ENCODE data around the gene PYCR2.
"Not testable (repeated sequence)": the region's sequence is repeated elsewhere in the genome, so short reads cannot be mapped to it uniquely, and the experiment has no call there.

The PYCR2 gene

DNA sequence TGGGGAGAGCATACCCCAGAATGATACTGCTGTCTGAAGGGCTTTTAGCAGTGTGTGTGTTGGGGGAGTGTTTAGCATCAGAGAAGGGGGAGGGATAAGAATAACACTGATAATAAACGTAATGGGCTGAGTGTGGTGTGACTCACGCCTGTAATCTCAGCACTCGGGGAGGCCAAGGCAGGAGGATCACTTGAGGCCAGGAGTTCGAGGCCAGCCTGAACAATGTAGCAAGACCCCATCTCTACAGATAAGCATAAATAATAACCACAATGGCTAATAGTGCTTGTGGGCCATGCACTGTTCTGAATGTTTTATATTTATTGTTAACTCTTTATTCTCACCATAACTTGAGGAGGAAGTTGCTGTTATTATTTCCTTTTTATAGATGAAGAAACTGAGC, 19.5 kb upstream of the PYCR2 start:
- FAIRE-seq: no peak

DNA sequence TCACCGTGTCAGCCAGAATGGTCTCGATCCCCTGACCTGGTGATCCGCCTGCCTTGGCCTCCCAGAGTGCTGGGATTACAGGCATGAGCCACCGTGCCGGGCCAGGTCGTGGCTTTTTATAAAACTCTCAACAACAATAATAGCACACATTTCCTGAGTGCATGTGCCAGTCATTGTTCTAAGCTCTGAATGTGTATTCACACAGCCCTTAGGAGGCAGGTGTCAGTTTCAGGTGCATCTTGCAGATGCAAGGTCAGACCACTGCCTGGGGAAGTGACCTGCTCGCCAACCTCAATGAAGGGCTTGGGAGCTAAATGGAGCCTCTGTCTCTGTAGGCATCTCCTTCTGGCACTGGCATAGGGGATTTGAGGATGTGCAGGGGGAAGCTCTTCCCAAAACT, 18.5 kb upstream of the PYCR2 start:
- no peak for DNase-seq (ENCODE audit: insufficient read length, low spot score)
- no peak for FAIRE-seq

More for the DNA sequence above, 19.5 kb upstream of the PYCR2 start:
- no peak for DNase-seq (ENCODE audit: insufficient read length, low spot score)

DNA sequence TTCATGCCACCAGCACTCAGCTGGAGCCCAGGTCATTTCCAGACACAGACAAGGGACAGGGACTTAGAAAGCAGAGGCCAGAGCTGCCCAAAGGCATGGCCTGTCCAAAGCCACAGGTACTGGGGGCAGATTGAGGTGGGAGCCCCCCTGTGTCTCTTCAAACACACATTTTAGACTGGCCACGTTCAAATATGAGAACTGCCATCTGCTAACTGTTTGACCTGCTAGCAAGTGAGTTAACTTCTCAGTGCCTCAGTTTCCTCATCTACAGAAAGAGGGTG, 17.8 kb upstream of the PYCR2 start:
- no peak for DNase-seq (ENCODE audit: insufficient read length, low spot score)
- no peak for FAIRE-seq

DNA sequence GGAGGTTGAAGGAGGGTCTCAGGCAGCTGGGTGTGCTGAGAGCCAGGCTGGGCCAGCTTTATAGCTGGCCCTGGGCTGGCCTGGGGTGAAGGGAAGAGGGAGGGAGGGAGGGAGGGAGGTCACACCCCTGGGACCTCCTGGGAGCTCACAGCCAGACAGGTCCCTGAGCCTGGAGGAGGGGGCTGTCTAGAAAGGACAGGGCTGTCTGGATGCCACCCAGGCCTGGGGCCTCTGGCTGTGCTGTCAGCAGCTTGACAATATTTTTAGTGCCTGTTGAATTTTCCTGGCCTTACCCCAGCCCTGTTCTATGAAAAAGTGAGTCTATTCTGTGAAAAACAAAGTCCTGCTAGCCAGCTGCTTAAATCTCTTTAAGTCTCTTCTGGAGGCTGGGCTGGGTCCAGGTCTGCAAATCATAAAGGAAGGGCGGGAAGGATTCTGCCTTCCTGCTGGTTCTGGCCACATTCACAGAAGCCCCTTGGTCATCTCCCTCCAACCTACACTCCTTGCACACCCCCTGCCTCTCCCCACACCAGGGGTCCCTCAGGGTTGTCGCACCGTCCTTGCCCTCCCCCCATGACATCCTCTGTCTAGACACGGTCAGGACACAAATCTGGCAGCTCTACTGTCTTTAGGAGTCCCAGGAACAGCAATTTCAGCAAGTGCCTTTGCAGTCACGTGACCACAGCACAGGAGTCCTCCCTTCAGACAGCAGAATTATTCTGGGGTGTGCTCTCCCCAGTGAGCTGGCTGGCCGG, 17.3 kb upstream of the PYCR2 start, which contains the start of gene LEFTY2:
TSS of gene LEFTY2 (minus strand) at position 34 of the 755 bp plus-strand sequence. CDS start 80 bp downstream, outside the sequence.
- FAIRE-seq: no peak

DNA sequence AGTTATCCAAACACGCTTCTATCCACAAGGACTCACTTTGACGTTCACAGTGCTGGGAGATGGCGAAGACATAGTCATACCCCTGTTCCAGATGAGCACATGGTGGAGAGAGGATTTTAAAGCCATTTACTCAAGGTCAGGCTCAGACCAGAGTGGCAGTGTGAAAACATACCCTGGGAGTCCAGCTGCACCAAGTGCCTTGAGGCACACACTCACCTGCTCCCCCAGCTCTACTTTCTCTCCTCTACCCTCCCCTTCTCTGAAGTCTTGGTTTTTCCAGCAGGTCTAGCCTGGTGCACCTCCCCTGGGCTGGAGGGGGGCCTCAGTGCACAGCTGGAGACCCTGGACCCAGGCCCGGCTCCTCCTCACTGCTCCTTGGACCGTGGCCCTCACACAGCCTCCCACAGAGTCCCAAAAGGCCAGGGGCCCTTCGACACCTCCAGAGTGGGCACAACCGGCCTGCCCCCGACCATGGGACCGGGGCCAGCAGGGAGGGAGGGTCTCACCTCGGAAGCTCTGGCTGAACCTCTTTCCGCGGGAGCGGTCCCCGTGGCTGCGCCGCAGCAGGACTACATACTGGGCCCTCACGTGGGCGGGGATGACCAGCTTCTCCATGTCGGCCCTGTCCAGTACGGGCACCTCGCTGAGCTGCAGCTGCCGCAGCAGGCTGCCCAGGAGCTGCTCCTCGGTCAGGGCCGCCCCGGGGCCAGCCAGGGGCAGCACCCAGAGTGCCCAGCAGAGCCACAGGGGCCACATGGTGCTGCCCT, 16.5 kb upstream of the PYCR2 start:
- DNase-seq (ENCODE audit: insufficient read length, low spot score): no peak
- FAIRE-seq: no peak

More for the DNA sequence above, 17.3 kb upstream of the PYCR2 start, which contains the start of gene LEFTY2:
- DNase-seq (ENCODE audit: insufficient read length, low spot score): no peak

DNA sequence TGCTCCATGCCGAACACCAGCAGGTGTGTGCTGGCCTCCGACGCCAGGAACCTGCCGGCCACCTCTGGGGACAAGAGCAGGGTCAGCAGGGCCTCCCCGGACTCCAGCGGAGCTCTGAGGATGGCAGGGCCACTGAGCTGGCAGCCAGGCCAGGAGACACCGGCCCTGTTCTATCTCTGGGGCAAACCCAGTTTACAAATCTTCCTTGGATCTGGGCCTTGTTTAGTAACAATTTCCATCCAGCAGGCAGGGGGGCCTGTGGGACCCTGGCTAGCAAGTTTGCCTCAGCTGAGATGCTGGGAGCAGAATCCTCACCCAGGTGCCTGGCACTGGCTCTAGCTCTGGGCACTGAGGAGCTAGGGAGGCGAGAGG, 15.9 kb upstream of the PYCR2 start:
- FAIRE-seq; DNase-seq (ENCODE audit: insufficient read length, low spot score): not testable (repeated sequence)

DNA sequence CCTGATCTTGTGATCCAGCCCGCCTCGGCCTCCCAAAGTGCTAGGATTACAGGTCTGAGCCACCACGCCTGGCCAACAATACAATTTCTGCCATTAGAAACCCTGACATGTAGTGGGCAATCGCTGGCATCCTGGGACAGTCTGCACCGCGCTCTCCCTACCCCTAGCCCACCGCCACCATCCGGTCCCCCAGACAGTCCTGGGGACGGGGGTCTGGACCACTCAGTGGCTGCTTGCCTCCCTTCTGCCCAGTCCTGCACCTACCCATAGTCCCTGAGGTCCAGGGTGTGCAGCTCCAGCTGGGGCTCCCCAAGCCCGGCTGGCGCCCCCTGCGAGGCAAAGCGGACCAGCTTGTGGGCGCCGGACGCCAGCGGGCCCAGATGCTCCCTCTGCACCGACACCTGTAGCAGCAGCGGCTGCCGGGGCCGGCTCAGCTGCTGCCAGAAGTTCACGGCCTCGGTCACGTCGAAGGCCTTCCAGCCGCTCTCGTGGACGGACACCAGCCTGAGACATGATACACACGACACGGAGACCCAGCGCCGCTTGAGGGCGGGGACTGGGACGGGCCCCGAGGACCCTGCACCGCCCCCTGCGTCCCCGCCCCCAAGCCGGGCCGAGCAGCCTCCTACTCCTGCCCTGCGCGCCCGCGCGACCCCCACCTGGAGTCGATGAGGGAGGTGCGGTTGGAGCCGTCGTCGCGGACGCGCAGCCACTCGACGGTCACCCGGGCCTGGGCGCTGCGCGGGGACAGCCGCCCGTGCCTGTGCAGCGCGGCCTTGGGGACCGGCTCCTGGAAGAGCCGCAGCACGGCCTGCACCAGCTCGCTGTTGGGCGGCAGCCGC, 15.3 kb upstream of the PYCR2 start:
- not testable (repeated sequence) for FAIRE-seq; DNase-seq (ENCODE audit: insufficient read length, low spot score)

DNA sequence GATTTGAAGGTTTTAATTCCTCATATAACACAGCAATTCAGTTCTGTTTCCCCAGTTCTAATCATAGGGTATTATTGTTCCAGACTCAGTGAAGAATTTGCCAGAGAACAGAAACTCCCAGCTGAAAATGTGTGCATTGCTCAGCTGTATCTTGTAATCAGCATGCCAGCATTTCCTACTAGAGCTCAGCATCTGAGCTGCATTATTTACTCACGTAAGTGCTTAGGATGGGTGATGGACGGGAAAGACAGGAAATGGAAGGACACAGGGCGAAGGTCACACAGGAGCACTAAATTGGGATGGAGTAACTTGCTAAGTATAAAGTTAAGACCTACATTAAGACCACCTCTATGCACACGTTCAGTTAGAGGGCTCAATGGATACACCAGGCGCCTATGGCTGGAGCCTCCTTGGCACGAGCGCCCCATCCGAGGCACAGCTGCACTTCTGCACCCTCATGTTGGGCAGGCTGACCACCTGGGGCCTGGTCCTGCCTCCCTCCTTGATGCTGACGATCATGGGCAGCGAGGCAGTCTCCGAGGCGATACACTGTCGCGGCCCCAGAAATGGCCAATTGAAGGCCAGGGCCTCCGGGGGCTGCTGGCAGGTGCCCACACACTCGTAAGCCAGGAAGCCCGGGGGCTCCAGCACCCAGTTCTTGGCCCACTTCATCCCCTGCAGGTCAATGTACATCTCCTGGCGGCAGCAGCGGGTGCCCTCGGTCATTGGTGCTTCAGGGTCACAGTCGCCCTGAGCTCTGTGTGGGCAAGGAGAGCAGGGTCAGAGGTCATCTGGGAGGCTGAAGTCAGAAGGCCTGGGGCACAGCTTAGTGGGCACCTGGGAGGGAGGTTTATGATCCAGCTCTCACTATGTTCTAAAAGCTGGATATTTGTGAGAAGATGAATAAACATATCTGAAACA, 13.3 kb upstream of the PYCR2 start:
- FAIRE-seq: no peak
- DNase-seq (ENCODE audit: insufficient read length, low spot score): no peak

DNA sequence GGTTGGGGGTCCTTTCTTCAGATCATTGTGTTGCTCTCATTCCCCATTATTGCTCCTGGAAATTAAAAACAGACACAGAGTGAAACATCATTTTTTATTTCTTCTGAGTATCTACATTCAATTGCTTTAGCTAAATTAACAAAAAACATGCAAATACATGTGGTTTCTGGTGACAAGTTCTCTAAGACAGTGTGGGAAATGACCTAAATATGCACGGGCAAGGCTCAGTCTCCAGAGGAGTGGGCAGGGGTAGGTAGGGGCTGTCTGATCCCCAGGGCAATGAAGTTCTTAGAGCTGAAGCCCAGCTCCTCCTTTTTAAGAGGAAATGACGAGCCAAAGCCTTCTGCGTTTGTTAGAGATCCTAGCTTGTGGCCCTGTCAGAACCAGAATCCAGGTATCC, 12.5 kb upstream of the PYCR2 start:
- DNase-seq (ENCODE audit: insufficient read length, low spot score) (no peak), FAIRE-seq (no peak)

DNA sequence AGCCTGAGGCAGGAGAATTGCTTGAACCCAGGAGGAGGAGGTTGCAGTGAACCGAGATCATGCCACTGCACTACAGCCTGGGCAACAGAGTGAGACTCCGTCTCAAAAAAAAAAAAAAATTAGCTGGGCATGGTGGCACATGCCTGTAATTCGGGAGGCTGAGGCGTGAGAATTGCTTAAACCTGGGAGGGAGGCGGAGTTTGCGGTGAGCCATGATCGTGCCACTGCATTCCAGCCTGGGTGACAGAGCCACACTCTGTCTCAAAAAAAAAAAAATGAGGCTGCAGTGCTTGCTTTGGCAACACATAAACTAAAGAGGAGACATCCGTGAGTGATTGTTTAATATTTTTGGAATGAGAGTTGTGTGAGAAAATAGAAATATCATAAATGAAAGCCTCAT, 12.0 kb upstream of the PYCR2 start:
- DNase-seq (ENCODE audit: insufficient read length, low spot score); FAIRE-seq: not testable (repeated sequence)

DNA sequence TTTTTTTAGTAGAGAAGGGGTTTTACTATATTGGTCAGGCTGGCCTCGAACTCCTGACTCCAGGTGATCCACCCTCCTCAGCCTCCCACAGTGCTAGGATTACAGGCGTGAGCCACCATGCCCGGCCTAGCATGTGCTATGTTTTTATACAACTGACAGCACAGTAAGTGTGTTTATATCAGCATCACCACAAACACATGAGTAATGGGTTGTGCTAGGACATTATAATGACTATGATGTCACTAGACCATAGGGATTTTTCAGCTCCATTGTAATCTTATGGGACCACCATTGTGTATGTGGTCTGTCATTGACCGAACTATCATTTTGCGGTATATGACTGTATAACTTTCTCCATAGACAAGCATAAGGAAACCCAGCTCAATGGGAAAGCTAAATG, 10.7 kb upstream of the PYCR2 start:
- DNase-seq (ENCODE audit: insufficient read length, low spot score): no peak
- no peak for FAIRE-seq

DNA sequence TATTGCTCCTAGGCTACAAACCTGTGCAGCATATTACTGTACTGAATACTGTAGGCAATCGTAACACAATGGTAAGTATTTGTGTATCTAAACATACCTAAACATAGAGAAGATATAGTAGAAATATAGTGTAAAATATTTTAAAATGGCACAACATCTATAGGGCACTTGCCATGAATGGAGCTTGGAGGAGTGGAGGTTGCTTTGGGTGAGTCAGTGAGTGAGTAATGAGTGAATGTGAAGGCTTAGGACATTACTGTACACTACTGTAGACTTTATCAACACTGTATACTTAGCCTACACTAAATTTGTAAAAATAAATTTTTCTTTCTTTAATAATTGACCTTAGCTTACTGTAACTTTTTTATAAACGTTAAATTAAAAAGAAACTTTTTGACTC, 9.0 kb upstream of the PYCR2 start:
- FAIRE-seq (no peak), DNase-seq (ENCODE audit: insufficient read length, low spot score) (no peak)

DNA sequence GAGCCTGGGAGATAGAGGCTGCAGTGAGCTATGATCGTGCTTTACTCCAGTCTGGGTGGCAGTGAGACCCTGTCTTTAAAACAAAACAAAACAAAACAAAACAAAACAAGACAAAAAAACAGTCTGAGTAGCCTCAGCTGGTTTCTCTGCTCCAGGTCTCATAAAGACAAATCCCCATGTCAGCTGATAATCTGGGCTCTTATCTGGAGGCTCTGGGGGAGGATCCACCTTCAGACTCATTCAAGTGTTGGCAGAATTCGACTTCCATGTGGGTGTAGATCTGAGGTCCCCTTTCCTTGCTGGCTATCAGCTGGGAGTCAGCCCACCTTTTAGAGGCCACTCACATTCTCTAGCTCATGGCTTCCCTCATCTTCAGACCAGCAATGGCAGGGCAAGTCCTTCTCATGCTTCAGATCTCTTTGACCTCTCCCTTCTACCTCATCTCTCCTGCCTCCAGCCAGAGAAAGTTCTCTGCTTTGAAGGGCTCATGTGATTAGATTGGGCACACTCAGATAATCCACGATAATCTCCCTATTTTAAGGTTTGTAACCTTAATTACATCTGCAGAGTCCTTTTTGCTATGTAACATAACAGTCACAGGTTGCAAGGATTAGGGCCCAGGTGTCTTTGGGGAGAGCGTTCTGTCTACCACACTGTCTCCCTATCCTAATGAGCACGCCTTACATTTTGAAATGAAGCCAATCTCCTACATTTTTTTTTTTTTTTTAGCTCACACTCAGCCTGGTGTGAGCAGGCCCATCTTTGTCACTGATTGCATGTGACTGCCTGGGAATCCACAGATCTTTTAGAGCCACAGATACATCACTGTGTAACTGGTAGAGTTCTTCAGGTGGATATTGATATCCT, 7.5 kb upstream of the PYCR2 start:
- DNase-seq (ENCODE audit: insufficient read length, low spot score) (no peak), FAIRE-seq (no peak)

DNA sequence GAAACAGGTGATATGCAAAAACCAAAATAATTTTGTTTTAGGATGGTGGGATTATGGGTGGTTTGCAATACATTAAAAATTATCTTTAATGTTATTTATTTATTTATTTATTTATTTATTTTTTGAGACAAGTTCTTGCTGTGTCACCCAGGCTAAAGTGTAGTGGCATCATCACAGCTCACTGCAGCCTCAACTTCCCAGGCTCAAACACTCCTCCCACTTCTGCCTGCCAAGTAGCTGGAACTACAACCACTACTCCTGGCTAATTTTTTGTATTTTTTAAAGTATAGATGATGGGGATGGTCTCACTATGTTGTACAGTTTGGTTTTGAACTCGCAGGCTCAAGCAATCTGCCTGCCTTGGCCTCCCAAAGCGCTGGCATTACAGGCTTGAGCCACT, 6.5 kb upstream of the PYCR2 start:
- no peak for DNase-seq (ENCODE audit: insufficient read length, low spot score)
- no peak for FAIRE-seq

DNA sequence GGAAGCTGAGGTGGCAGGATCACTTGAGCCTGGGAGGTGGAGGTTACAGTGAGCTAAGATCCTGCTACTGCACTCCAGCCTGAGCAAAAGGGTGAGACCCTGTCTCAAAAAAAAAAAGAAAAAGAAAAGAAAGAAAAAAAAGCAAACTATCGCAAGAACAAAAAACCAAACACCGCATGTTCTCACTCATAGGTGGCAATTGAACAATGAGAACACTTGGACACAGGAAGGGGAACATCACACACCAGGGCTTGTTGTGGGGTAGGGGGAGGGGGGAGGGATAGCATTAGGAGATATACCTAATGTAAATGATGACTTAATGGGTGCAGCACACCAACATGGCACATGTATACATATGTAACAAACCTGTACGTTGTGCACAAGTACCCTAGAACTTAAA, 5.4 kb upstream of the PYCR2 start:
- DNase-seq (ENCODE audit: insufficient read length, low spot score); FAIRE-seq: not testable (repeated sequence)

DNA sequence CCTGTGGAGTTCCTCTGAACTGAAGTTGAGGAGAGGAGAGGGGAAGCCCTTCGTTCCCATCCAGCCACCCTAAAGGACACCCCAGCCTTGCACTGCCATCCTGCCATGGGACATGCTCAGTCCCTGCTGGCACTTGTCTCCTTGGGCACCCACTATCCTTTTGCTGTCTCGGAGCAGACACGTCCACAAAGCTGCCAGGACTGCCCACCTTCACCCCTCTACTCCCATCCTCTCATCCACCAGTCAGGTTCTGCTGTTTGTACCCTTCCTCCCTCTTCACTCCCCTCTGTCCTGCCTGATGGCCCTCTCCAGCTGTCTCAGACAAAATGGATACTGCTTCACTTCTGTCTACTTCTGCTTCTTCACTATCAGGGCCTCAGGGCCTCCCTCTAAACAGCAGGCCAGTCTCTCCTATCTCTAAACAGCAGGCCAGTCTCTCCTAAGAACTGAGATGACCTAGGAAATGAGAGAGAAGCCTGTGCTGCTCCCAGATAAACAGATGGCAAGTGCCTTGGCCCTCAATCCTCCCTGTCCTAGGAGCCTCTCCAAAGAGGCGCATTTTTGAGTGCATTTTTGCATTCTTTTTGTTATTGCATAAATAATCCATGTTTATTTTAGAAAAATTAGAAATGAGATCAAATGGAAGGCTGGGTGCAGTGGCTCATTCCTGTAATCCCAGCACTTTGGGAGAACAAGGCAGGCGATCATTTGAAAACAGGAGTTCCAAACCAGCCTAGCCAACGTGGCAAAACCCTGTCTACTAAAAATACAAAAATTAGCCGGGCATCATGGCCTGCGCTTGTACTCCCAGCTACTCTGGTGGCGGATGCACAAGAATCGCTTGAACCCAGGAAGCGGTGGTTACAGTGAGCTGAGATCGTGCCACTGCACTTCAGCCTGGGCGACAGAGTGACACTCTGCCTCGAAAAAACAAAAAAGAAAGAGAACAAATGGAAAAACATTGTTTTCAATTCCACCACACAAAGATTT, 4.4 kb upstream of the PYCR2 start:
- no peak for FAIRE-seq
- no peak for DNase-seq (ENCODE audit: insufficient read length, low spot score)

DNA sequence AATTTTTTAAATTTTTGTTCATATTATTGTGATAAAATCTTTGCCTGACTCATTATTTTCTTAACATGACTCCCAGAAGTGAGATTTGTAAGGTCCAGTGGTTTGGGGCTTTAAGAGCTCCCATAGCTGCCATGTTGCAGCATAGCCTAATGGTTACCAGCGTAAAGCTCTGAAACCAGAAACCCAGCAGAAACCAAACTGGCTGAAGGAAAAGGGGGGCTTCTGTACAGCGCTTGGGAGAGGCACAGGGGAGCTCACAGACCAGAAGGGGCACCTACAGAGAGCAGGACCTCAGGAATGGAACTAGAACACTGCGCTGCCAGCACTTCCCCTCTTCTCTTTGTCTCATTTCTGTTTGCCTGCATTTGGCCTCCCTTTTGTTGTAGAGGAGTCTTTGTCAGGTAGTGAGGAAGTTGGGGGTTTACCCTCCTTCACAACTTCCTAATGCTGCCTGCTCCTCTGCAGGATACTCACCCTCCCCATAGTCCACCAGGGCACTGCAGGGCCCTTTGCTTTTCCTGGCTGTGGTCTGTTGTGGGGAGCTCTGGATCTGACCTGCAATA, 2.6 kb upstream of the PYCR2 start:
- DNase-seq (ENCODE audit: insufficient read length, low spot score): no peak
- FAIRE-seq: no peak

DNA sequence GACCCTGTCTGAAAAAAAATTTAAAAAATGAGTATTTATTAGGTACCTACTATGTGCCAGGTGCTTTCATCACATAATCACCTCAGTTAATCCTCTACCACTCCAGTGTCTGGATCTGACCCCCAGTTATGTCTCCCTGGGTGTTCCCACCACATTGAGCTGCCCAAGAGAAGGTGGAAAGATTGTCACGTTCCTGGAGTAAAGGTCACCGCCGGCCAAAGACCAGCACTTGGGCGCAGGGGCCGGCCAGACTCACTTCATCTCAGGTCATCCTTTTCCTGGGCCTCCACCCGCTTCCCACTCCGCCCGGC, 714 bp downstream of the PYCR2 start:
- DNase-seq (ENCODE audit: insufficient read length, low spot score) (no peak), FAIRE-seq (no peak)
